Body of pancreas (tissue), 4 donors: ENCODE results near the gene EPHB1.

ENCODE experiments used
- POLR2A ChIP-seq, 3 donors: fragments of 450-650 bp; IDR thresholded peaks; one replicate each; pipeline ENCODE4 v1.6.1; 2016; ENCODE audit warnings: antibody characterized with exemption in 3 of 3, mild to moderate bottlenecking in 2 of 3
- TF ChIP-seq, protein P1 (sequence below), 7 experiments: fragments of 450-650 bp in 4 of 7; fragments of 200-600 bp in 3 of 7; sonication (generic) in 3 of 7; IDR thresholded peaks; one replicate each; pipeline ENCODE4 v1.5.1; 2016 to 2019; ENCODE audit warnings: antibody characterized with exemption in 7 of 7

DNA sequence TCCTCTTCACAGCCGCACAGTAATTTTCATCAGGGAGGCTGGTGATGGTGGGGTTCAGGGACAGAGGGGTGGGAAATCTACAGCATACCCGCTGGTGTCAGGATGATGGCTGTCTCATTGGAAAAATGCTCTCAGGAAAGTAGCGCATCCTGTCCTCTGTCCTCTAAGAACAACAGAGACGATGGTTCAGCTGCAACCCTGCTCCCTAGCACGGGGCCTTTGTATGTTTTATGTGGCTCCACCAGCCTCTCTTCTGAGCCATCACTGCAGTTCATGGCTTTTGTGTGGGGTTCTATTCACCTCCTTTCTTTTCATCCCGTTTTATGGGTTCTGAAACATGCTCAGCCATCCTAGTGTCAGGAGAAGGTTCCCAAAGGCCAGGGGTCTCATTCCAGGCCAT, 68.9 kb downstream of the EPHB1 start:
- TF ChIP-seq, protein P1, sequence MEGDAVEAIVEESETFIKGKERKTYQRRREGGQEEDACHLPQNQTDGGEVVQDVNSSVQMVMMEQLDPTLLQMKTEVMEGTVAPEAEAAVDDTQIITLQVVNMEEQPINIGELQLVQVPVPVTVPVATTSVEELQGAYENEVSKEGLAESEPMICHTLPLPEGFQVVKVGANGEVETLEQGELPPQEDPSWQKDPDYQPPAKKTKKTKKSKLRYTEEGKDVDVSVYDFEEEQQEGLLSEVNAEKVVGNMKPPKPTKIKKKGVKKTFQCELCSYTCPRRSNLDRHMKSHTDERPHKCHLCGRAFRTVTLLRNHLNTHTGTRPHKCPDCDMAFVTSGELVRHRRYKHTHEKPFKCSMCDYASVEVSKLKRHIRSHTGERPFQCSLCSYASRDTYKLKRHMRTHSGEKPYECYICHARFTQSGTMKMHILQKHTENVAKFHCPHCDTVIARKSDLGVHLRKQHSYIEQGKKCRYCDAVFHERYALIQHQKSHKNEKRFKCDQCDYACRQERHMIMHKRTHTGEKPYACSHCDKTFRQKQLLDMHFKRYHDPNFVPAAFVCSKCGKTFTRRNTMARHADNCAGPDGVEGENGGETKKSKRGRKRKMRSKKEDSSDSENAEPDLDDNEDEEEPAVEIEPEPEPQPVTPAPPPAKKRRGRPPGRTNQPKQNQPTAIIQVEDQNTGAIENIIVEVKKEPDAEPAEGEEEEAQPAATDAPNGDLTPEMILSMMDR (IDR thresholded peaks at IDR 0.05), result no peak
- no peak for TF ChIP-seq POLR2A (IDR thresholded peaks at IDR 0.05)
